GM18505 (cell line): ENCODE measurements around the gene OR6K2.
"Not testable (repeated sequence)": the region's sequence is repeated elsewhere in the genome, so short reads cannot be mapped to it uniquely, and the experiment has no call there.

Source experiments
- ATAC-seq: cut with Tn5 transposase; IDR thresholded peaks from one replicate; pipeline ENCODE4 v1.9.1; 2021; ENCODE audit not compliant: unreplicated experiment
- POLR2A ChIP-seq: IDR thresholded peaks from 4 replicates; pipeline ENCODE4 v1.6.1; 2011; ENCODE audit warnings: borderline replicate concordance; ENCODE audit not compliant: insufficient read depth, insufficient read length; ENCODE audit errors: extremely low read depth

Gene OR6K2

GRCh38 chr1:158694596-158694995, 5.9 kb downstream of the OR6K2 start:
- no peak for ATAC-seq
- TF ChIP-seq POLR2A = no peak

DNA sequence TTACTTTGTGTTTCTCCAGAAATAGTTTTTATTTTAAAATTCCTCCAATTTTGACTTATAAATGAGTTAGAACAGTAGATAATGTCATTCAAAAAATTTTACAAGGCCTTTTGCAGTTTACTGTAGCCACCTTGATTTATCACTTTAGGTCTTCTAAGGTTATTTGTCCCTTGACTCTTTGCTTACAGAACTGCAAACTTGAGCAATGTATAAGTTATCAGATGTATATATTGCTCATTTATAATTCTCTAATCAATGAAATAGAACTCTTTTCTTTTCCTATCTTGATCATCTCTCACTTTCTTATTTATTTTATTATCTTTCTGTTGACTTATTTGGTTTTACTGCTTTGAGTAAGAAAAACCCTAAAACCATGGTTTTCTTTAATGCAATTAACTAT, 8.1 kb downstream of the OR6K2 start:
- ATAC-seq = no peak
- TF ChIP-seq POLR2A = no peak

- no peak for TF ChIP-seq POLR2A
- ATAC-seq = no peak
These were observed 8.5 kb downstream of the OR6K2 start for GRCh38 chr1:158691907-158692306.

DNA sequence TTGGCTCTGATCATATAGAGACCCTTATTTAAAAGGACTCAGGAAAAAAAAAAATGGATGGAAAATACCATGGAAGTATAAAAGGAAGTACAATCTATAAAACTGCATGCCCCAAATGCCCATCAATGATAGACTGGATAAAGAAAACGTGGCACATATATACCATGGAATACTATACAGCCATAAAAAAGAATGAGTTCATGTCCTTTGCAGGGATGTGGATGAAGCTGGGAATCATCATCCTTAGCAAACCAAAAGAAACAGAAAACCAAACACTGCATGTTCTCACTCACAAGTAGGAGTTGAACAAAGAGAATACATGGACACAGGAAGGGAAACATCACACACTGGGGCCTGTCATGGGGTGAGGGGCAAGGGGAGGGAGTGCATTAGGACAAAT, 9.3 kb downstream of the OR6K2 start:
- ATAC-seq = not testable (repeated sequence)

DNA sequence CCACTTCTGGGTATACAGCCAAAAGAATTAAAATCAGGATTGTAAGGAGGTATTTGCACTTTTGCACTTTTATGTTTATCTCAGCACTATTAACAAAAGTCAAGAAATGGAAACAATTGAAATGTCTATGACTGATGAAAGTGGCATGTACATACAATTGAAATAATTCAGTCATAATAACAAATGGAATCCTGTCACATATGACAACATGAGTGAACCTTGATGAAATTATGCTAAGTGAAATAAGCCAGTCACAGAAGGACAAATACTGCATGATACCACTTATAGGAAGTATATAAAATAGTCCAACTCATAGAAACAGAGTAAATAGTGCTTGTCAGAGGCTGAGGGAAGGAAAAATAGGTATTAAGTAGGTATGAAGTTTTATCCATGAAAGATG, 10.6 kb downstream of the OR6K2 start:
- ATAC-seq = no peak
- no peak for TF ChIP-seq POLR2A

GRCh38 chr1:158689110-158689509, 11.3 kb downstream of the OR6K2 start:
- no peak for TF ChIP-seq POLR2A
- no peak for ATAC-seq

DNA sequence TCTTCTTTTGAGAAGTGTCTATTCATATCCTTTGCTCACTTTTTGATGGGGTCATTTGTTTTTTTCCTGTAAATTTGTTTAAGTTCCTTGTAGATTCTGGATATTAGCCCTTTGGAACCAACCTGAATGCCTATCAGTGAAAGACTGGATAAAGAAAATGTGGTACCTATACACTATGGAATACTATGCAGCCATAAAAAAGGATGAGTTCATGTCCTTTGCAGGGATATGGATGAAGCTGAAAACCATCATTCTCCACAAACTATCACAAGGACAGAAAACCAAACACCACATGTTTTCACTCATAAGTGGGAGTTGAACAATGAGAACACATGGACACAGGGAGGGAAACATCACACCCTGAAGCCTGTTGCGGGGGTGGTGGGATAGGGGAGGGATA, 12.1 kb downstream of the OR6K2 start:
- not testable (repeated sequence) for ATAC-seq

- TF ChIP-seq POLR2A = no peak
- no peak for ATAC-seq
These were observed 13.4 kb downstream of the OR6K2 start for GRCh38 chr1:158687037-158687436.

DNA sequence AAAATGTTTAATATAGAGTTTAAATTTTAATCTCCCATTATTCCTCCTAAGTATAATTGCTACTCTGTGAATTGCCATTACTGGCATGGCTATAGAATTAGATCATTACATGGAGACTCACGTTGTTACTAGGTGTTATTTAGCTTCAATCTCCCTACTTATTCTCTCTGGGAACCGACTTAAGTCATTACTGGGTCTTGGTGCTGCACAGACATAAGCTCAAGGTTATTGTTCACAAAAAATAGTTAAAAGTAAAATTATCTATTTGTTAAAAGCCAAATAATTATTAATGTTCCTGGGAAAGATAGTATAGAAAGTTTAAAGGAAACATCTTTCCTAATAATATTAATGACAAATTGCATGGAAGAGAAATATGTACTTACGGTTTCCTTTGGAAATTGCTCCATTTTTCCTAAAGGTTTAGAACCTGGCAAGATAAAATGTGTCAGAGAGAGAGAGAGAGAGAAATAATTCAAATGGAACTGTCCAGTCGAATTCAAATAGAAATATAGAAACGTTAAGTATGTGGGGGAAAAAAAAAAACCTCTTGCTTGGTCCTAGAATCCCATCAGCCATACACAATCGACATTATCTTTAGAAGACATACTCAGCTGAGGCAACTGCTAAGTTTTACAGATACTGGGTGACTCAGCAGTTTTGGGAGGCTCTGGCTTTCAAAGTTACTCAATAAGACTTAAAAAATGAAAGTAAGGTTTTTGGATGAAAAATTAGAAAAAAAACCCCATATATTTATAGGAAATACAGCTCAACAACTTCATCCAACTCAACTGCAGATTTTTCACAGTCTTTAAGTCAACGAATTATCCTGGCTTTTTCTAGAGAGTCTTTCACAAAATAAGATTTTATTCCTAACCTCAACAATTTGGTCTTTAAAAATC, 14.1 kb downstream of the OR6K2 start, which contains the start of gene SPTA1:
Gene SPTA1, minus strand, starts transcription at position 605 of the 899 bp plus-strand sequence. Its CDS starts 198 bp downstream, at position 407.
- ATAC-seq = no peak
- no peak for TF ChIP-seq POLR2A

DNA sequence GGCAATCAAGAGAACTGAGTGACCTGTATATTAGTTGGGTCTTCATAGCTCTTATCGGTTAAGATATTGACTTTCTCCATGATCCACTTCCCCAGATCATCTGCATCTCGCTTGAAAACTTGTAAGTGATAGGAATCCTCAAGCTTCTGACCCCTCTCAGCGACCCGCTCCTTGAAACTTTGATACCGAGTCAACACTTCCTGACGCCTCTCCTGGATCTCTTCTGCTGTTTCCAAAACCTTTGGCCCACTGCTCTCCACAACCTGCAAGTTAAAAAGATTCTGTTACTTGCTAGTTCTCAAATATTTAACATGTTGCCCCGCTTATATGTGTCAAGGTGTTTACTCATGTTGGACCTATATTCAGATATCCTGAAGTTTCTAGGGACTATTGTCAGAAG, 15.4 kb downstream of the OR6K2 start:
- no peak for ATAC-seq
- TF ChIP-seq POLR2A = no peak

DNA sequence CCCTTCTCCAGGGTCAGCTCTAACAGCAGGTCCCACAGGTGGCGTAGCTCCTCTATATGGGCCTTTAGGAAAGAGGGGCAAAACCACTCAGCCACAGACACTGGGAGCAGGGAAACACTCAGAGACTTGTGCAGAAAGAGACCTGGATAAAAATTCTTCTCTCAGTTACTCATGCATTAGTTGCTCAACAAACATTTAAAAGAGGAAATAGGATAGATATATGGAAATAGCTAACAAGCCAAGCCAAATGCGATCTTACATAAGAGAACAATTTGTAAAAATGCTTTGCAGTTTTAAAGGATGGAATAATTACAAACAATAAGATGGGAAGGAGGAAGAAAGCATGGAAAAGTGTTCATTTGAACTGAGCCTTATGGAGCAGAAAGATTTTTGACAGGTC, 18.8 kb downstream of the OR6K2 start:
- TF ChIP-seq POLR2A = no peak
- no peak for ATAC-seq

DNA sequence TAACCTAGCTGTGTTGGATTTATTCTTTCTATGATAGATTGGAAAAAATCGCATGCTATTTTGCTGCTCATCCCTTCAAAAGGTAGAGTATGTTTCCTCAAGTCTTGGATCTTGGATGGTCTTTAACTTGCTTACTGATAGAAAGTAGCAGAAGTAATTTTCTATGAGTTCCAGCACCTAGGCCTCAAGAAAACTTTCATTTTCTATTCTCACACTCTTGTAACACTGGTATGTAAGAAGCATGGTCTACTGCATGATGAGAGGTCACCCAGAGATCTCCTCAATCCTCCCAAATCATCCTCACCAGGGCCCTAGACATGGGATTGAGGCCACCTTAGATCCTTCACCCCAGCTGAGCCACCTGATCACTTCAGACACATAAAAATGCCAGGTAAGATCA, 21.2 kb downstream of the OR6K2 start:
- no peak for TF ChIP-seq POLR2A
- ATAC-seq = no peak

GRCh38 chr1:158675563-158676323, 24.7 kb downstream of the OR6K2 start:
- TF ChIP-seq POLR2A = no peak
- ATAC-seq = no peak

GRCh38 chr1:158674302-158674701, 26.1 kb downstream of the OR6K2 start:
- no peak for ATAC-seq
- TF ChIP-seq POLR2A = no peak
